Duodenal mucosa (tissue), 2 donors: ENCODE measurements around the gene PARVB.

Experiments used
- H3K27ac ChIP-seq: one replicate; pipeline ENCODE4 v1.7.0; 2013; ENCODE audit warnings: low read depth, low read length
- H3K27me3 ChIP-seq, 2 donors: one replicate each; pipeline ENCODE4 v1.7.0; 2013; ENCODE audit warnings: low read length in 2 of 2, control low read depth in 1 of 2; ENCODE audit not compliant: insufficient read depth in 2 of 2, control insufficient read depth in 1 of 2
- H3K36me3 ChIP-seq, 2 donors: one replicate each; pipeline ENCODE4 v1.7.0; 2013; ENCODE audit warnings: low read length in 2 of 2, control low read depth in 1 of 2; ENCODE audit not compliant: insufficient read depth in 2 of 2, control insufficient read depth in 1 of 2
- H3K4me1 ChIP-seq, 2 donors: one replicate each; pipeline ENCODE4 v1.7.0; 2013; ENCODE audit warnings: low read length in 2 of 2, control low read depth in 1 of 2; ENCODE audit not compliant: insufficient read depth in 2 of 2, control insufficient read depth in 1 of 2
- H3K4me3 ChIP-seq, 2 donors: one replicate each; pipeline ENCODE4 v1.7.0; 2013; ENCODE audit warnings: low read length in 2 of 2, low read depth in 1 of 2
- H3K9ac ChIP-seq, 2 donors: one replicate each; pipeline ENCODE4 v1.7.0; 2013; ENCODE audit warnings: low read length in 2 of 2, low read depth in 1 of 2
- H3K9me3 ChIP-seq, 2 donors: one replicate each; pipeline ENCODE4 v1.7.0; 2013; ENCODE audit warnings: low read length in 2 of 2, control low read depth in 1 of 2; ENCODE audit not compliant: control insufficient read depth in 1 of 2

Gene PARVB

GRCh38 chr22:43996170-43996980, 27.7 kb upstream of the PARVB start:
- Histone ChIP-seq H3K27me3 (no peaks in the 10 kb centered on the region), H3K4me3 (peak overlapping the region; percentile 56 to 58), H3K4me1 (peaks cover 0 to 5% of the 10 kb centered on the region in 2 donors), H3K9me3 (no peaks in the 10 kb centered on the region), H3K36me3 (peaks cover 16 to 72% of the 10 kb centered on the region in 2 donors), H3K27ac (no peak overlapping the region), H3K9ac (peak overlapping the region; percentile 39 to 49)

GRCh38 chr22:43996981-43997265, 27.2 kb upstream of the PARVB start:
- peaks cover 0 to 5% of the 10 kb centered on the region in 2 donors for H3K4me1 ChIP-seq
- H3K4me3 ChIP-seq, result no peak overlapping the region
- H3K27me3 ChIP-seq, result no peaks in the 10 kb centered on the region
- no peaks in the 10 kb centered on the region for H3K9me3 ChIP-seq
- no peak overlapping the region for H3K9ac ChIP-seq
- H3K27ac ChIP-seq, result no peak overlapping the region
- H3K36me3 ChIP-seq, result peaks cover 16 to 66% of the 10 kb centered on the region in 2 donors

GRCh38 chr22:43998679-43999264, 25.3 kb upstream of the PARVB start:
- H3K36me3 ChIP-seq, result peaks cover 10 to 49% of the 10 kb centered on the region in 2 donors
- H3K9ac ChIP-seq, result no peak overlapping the region
- H3K4me1 ChIP-seq, result peaks cover 0 to 5% of the 10 kb centered on the region in 2 donors
- H3K4me3 ChIP-seq, result no peak overlapping the region
- H3K27me3 ChIP-seq, result no peaks in the 10 kb centered on the region
- H3K27ac ChIP-seq, result no peak overlapping the region
- H3K9me3 ChIP-seq, result no peaks in the 10 kb centered on the region

- Histone ChIP-seq H3K9me3 (no peaks in the 10 kb centered on the region), H3K27ac (no peak overlapping the region), H3K36me3 (peaks cover 10 to 43% of the 10 kb centered on the region in 2 donors), H3K4me3 (no peak overlapping the region), H3K9ac (no peak overlapping the region), H3K4me1 (peaks cover 0 to 5% of the 10 kb centered on the region in 2 donors), H3K27me3 (no peaks in the 10 kb centered on the region)
Observed at GRCh38 chr22:43999378-43999777, 24.7 kb upstream of the PARVB start.

- H3K27ac ChIP-seq, result no peak overlapping the region
- H3K27me3 ChIP-seq, result no peaks in the 10 kb centered on the region
Observed at GRCh38 chr22:44000123-44000522, 24.0 kb upstream of the PARVB start.

DNA sequence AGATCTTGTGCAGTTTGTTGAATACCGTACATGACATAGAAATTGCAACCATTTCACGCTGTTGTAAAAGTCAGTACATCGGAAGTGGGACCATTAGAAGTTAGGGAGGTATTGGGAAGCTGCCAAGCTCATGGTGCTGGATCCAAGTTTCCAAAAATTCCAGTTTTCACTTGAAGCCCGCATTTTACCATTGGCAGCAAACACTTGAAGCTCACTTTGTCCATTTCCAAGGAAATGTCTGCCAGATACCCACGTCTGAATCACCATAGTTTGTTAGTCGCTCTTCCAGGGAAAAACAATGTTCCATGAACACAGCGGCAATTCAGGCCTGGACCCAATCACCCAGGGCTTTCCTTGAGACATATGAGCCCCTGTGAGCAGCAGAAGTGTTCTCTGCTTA, 22.6 kb upstream of the PARVB start:
- no peak overlapping the region for H3K9ac ChIP-seq
- no peaks in the 10 kb centered on the region for H3K4me1 ChIP-seq
- no peaks in the 10 kb centered on the region for H3K27me3 ChIP-seq
- H3K27ac ChIP-seq, result no peak overlapping the region
- no peaks in the 10 kb centered on the region for H3K9me3 ChIP-seq
- H3K36me3 ChIP-seq, result peaks cover 8 to 24% of the 10 kb centered on the region in 2 donors
- H3K4me3 ChIP-seq, result no peak overlapping the region

More at GRCh38 chr22:44000123-44000522, 24.0 kb upstream of the PARVB start:
- no peaks in the 10 kb centered on the region for H3K9me3 ChIP-seq
- peaks cover 0 to 5% of the 10 kb centered on the region in 2 donors for H3K4me1 ChIP-seq
- no peak overlapping the region for H3K4me3 ChIP-seq
- no peak overlapping the region for H3K9ac ChIP-seq
- H3K36me3 ChIP-seq, result peaks cover 10 to 37% of the 10 kb centered on the region in 2 donors

- Histone ChIP-seq H3K36me3 (peaks cover 2 to 16% of the 10 kb centered on the region in 2 donors), H3K27ac (no peak overlapping the region), H3K27me3 (no peaks in the 10 kb centered on the region), H3K9me3 (no peaks in the 10 kb centered on the region), H3K9ac (no peak overlapping the region), H3K4me3 (no peak overlapping the region), H3K4me1 (no peaks in the 10 kb centered on the region)
Observed at GRCh38 chr22:44002324-44002723, 21.8 kb upstream of the PARVB start.

- no peak overlapping the region for H3K4me3 ChIP-seq
- H3K27ac ChIP-seq, result no peak overlapping the region
- no peaks in the 10 kb centered on the region for H3K9me3 ChIP-seq
- no peak overlapping the region for H3K9ac ChIP-seq
- H3K4me1 ChIP-seq, result no peaks in the 10 kb centered on the region
- no peaks in the 10 kb centered on the region for H3K27me3 ChIP-seq
- H3K36me3 ChIP-seq, result peaks cover 0 to 13% of the 10 kb centered on the region in 2 donors
Observed at GRCh38 chr22:44002997-44003396, 21.1 kb upstream of the PARVB start.

DNA sequence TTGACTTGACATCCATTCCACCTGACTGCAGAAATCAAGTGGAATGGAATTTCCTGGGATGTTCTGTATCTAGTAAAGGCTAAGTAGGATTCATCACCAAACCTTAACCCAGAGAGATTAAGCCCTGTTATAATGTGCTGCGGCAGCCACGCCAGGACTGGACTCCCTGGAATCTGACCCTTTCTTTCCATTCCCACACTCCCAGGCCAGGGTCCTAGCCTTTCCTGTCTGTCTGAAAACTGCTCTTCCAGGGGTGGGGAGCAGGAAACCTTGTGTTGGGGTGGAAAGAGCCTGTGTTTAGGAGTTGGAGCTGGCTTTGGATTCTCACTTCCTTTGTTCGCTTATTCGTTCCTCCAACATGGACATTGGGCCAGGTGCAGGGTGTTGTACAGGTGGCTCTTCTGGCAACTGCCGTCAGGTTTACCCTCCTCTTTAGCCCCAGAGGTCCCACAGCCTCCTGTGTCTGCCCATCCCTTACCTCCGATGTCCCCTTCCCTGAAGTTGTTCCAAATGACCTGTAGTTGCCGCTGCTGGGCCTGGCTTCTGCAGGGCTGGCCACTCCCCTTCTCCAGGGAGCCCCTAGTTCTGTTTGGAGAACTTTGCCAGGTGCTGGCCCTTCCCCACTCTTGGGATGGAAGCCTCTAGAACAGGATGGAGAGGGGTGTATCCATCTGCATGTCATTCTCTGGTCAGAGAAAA, 20.5 kb upstream of the PARVB start:
- Histone ChIP-seq H3K27ac (no peak overlapping the region), H3K4me1 (no peaks in the 10 kb centered on the region), H3K36me3 (peaks cover 0 to 9% of the 10 kb centered on the region in 2 donors), H3K9ac (no peak overlapping the region), H3K9me3 (no peaks in the 10 kb centered on the region), H3K4me3 (no peak overlapping the region), H3K27me3 (no peaks in the 10 kb centered on the region)

DNA sequence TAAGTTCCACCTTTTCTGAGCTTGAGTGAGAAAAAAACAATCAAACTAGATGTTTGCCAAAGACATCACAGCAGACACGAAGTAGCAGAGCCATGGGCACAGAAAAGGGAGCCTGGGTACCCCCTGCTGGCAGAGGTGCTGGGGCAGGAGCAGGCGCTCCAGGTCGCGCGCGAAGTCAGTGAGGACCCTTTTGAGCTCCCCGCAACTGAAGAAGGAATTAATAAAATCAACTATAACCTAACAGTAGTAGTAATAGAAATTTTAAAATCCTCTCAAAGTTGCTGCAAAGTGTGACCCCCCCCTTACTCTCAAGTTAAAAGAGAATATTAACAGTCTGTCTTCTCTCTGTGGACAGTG, 20.0 kb upstream of the PARVB start:
- Histone ChIP-seq H3K27ac (no peak overlapping the region), H3K27me3 (no peaks in the 10 kb centered on the region)

More for the DNA sequence above, 20.0 kb upstream of the PARVB start:
- Histone ChIP-seq H3K4me1 (no peaks in the 10 kb centered on the region), H3K4me3 (no peak overlapping the region), H3K9ac (no peak overlapping the region), H3K9me3 (no peaks in the 10 kb centered on the region), H3K36me3 (peaks cover 0 to 4% of the 10 kb centered on the region in 2 donors)
